ENCODE data around the gene HBP1. TPM values are rescaled to one million over a fixed set of nuclear protein-coding genes. Genes with fewer than 3 reads are reported as not detected.

Gene HBP1
- total and polyA plus RNA-seq, 2 of the 8 experiments (the other 6 are each of a cell fraction or from before 2014, with no cell fraction given), result 28.9 to 29.2 TPM

DNA sequence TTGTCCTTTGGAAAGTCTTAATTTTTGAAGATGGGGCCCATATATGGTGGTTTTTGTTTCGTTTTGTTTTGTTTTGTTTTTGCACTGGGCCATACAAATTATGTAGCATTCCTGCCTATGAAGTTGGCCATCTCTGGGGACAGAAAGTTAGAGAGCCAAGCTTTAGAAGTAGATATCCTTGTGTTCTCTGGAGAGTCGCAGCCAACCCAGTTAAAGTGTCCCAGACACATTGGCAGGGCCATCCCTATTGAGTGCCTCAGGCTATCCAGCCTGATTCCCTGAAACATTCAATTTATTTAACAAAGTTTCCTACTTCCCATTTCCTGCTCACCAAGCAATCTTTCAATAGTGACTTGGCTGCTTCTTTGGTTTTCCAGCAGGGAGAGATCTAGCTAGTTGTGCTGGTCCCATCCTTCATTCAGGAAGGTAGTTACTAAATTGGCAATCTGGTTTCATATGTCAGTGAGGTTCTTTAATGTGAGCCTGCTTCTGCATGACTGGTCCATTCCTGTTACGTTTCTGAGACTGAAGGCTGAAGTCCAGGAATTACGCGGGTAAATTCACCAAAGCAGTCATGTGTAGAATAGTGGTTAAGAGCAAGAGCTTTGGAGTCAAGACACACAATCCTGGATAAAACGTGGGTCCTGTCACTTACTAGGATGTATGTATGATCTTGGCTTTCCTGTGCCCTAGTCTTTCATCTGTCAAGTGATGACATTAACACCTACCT lies 49.3 kb upstream of the HBP1 start (continued):
- no peak for TF ChIP-seq SAP30 (IDR thresholded peaks at IDR 0.05; ENCODE audit: insufficient read depth, insufficient replicate concordance, low read length)
- no peak for TF ChIP-seq SRF (IDR thresholded peaks at IDR 0.05; ENCODE audit: low read depth, low read length)
- TF ChIP-seq RAD21 (IDR thresholded peaks at IDR 0.05 in 1 of 2, conservative IDR thresholded peaks at IDR 0.05 in 1 of 2; ENCODE audit: low read depth in 2 of 2, low read length in 2 of 2), result no peak
- TF ChIP-seq MAX (IDR thresholded peaks at IDR 0.05), result no peak
- no peak for TF ChIP-seq RNF2 (IDR thresholded peaks at IDR 0.05; ENCODE audit: borderline replicate concordance, low read depth, low read length, missing control alignments, poor library complexity, severe bottlenecking)
- TF ChIP-seq MAFK (IDR thresholded peaks at IDR 0.05; ENCODE audit: low read depth, low read length), result no peak
- TF ChIP-seq SIN3A (conservative IDR thresholded peaks at IDR 0.05 in 1 of 2, IDR thresholded peaks at IDR 0.05 in 1 of 2; ENCODE audit: low read depth in 1 of 2, low read length in 2 of 2), result no peak

All from H1 (cell line).